ENCODE measurements around the gene B3GAT3.

DNA sequence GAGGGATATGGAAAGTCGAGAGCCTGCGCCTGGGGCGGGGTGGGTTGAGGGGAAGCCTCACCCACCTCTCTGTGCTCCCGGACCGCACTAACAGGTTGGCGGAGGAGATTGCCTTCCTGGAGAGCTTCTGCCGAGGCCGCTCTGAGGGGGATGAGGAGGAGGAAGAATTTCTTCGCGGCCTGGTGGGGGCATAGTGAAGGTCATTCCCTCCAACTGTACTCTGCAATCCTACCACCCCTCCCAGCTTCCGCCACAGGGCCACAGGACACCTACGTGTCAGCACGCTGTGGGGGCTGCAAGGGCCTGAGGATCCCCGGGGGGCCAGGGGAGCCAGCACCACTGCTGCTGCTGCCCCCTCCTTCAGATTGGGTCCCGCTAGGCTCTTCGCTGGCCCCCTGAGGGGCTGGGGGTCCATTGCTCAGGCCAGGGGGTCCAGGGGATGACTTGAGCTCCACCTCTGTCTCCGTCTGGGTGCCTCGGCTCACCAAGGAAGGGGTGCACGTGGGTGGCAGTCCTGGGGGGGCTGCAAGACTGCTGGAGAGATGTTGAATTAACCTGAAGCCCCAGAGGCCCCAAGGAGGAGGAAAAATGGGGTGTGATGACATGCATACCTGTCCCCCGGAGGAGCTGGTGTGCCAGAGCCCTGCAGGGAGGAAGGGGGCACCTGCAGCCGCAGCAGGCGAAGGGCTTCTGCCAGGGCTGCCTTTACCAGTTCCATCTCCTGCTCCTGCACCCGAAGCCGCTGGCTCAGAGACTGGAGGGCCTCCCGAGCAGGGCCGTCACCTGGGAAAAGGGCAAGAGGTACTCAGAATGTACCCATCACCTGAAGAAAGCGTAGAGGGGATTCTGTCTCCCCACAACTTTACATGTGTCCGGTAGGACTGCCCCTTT, 10.7 kb downstream of the B3GAT3 start:
- TF ChIP-seq, protein P1, sequence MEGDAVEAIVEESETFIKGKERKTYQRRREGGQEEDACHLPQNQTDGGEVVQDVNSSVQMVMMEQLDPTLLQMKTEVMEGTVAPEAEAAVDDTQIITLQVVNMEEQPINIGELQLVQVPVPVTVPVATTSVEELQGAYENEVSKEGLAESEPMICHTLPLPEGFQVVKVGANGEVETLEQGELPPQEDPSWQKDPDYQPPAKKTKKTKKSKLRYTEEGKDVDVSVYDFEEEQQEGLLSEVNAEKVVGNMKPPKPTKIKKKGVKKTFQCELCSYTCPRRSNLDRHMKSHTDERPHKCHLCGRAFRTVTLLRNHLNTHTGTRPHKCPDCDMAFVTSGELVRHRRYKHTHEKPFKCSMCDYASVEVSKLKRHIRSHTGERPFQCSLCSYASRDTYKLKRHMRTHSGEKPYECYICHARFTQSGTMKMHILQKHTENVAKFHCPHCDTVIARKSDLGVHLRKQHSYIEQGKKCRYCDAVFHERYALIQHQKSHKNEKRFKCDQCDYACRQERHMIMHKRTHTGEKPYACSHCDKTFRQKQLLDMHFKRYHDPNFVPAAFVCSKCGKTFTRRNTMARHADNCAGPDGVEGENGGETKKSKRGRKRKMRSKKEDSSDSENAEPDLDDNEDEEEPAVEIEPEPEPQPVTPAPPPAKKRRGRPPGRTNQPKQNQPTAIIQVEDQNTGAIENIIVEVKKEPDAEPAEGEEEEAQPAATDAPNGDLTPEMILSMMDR (IDR thresholded peaks at IDR 0.05) = no peak
- TF ChIP-seq POLR2A (IDR thresholded peaks at IDR 0.05) (no peak), EP300 (IDR thresholded peaks at IDR 0.05) (no peak), POLR2AphosphoS5 (IDR thresholded peaks at IDR 0.05) (no peak)
